ENCODE results near the gene CCDC69.

- TF ChIP-seq POLR2AphosphoS5 (IDR thresholded peaks at IDR 0.05) (peak; percentile 88 to 91), CTCF (IDR thresholded peaks at IDR 0.05) (peak; percentile 18 to 52 (median 38)), POLR2A (IDR thresholded peaks at IDR 0.05; ENCODE audit: low read depth) (peak; percentile 86)
Measured at GRCh38 chr5:151223447-151224264, at the start of gene CCDC69.

All from esophagus muscularis mucosa (tissue), 3 donors.